GM21367 (cell line): ENCODE data around the gene IGFL4.

Source experiments
- ATAC-seq: cut with Tn5 transposase; IDR thresholded peaks from one replicate; pipeline ENCODE4 v1.9.1; 2021; ENCODE audit not compliant: unreplicated experiment

IGFL4 gene

DNA sequence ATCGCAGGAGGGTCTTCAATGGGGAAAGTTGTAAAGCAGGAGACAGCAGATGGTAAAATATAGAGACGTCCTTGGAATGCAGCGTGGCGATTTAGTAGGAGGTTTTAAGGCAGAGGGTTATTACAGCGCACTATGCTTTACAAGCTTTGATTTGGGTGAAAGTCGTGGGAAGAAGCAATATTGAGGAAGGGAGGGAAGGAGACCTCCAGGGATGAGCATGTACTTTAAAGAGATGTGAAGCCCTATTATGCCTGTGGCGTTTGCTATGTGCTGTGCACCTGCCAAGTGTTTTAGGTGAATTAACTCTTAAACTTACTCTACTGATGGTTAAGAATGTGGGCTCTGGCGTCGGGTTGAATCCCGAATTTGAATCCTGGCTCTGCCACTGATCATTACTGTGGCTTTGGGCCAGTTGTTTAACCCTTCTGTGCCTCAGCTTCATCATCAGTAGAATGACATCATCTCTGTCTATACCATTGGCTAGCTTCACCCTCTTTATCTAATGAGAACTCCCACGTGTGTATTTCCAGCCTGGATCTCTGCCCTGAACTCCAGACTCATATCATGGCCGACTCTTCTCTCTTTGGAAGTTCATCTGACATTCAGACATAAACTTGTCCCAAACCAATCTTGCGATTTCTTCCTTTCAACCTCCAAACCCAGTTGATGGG lies 45.0 kb downstream of the IGFL4 start:
- no peak for ATAC-seq

DNA sequence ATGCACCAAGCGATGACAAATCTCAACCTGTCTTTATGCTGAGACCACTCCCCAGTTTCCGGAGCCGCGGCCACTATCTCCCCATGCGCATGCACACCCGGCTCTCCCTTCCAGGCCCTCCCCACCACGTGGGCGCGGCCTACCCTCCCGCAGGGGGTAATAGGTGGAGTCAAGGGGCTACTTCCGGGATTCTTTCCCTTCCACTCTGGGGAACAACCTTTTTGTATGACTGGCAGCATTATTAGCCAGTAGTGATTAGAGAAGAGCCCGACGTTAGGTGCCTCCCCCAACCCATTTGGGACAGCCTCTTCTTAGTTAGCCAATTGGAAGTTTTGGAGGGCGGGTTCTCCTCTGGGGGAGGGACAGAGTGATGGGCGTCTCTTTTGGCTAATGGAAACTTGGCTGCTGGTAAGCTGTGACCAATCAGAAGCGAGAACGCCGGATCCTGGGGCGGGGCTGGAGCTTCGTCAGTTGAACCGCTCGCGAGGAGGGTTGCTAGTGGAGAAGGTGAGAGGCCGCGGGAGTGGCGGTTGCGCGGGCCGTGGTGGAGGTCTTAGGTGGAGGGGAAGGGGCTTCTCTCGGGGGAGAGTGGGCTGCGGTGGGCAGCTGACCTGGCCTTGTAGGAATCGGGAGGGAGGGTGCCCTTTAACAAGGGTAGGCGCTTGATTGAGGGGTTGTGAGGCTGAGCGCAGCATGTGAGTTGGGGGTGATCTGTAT lies 45.6 kb downstream of the IGFL4 start, which contains the start of gene CCDC61:
Gene CCDC61, plus strand, starts transcription at position 470 of the 717 bp plus-strand sequence. CDS start 7,552 bp downstream, outside the sequence.
- peak; percentile 90 for ATAC-seq

GRCh38 chr19:45994456-45994997 lies 46.3 kb downstream of the IGFL4 start:
- ATAC-seq: peak; percentile 2

GRCh38 chr19:45990113-45990728 lies 50.6 kb downstream of the IGFL4 start:
- ATAC-seq: no peak
